ENCODE measurements around the gene ADGRG7. TPM values are rescaled to one million over a fixed set of nuclear protein-coding genes. Genes with fewer than 3 reads are reported as not detected.
A peak's percentile ranks its signal among the peaks of the same experiment; 100 is the strongest.

ADGRG7 gene
- total and polyA plus RNA-seq, 2 of the 13 experiments (the other 11 are each of a cell fraction or from before 2014, with no cell fraction given), result not detected

DNA sequence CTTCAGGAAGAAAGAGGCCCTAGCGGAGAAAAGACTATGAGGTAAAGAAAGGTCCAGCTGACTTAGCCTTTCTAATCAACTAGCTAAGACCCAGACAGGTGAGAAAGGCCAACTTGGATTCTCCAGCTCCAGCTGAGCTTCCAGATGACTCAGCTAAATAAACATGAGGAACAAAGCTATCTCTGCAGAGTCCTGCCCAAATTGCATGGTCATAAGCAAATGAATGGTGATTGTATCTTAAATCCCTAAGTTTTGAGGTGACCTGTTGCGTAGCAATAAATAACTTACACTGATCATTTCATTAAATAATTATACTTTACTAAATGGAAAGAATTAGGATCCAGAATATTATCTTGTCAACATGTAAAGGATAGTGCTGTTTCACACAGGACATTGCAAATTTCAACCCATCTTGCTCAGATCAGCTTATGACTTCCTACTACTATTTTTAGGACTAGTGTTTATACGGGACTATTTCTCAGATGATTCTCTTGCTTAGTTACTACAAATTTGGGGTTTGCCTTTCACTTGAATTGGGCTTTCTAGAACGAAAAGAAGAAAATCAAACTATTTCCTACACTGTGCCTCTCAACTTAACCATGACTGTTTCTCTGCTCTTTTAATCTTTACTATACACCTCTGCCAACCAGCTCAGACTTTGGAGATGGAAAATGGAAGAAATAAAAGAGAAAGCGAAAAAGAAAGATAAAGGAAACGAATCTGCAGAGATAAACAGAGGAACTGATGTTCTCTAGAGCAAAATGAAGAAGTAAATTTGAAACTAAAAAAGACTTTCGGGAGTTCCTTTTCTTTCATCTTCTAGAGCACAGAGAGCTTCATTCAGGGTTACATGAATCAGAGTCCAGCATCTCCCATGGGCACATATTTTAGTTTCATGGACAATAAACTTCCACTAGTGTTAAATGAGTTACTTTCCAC, 6.6 kb upstream of the ADGRG7 start:
- no peak overlapping the region for H2AFZ ChIP-seq (ENCODE audit: low read length)
- H4K20me1 ChIP-seq (ENCODE audit: insufficient read depth, low read length), result no peaks in the 10 kb centered on the region
- peaks cover 39% of the 10 kb centered on the region for H3K4me1 ChIP-seq (ENCODE audit: insufficient read depth, low read length)
- ChIA-PET POLR2A (interaction anchor here (0.9 to 2.0 kb wide), 3 partner anchors 11 to 342 kb away, joined by 3 to 6 read pairs (median 4); partner anchors contain the start of genes TBC1D23 and TFG), CTCF (ENCODE audit: low intra/inter-chr PET ratio, low total read pairs) (no interaction called here)
- no peaks in the 10 kb centered on the region for H3K27me3 ChIP-seq (ENCODE audit: control insufficient read depth in 1 of 2, insufficient read depth in 2 of 2, low read length in 2 of 2)
- intact Hi-C loops (cut with micrococcal nuclease; ENCODE audit: unreplicated experiment), result loop anchor here (1.0 kb wide), 2 partner anchors 33 to 107 kb away; partner anchors contain the start of gene TFG
- no peak overlapping the region for H3K27ac ChIP-seq (ENCODE audit: extremely low read length, insufficient read depth, low read length)
- DNase-seq (ENCODE audit: low spot score), result peak; percentile 73
- no peaks in the 10 kb centered on the region for H3K79me2 ChIP-seq (ENCODE audit: insufficient read depth, low read length)
- H3K4me2 ChIP-seq (ENCODE audit: low read depth, low read length), result peak overlapping the region; percentile 73
- H3K36me3 ChIP-seq (replicated peaks in 1 of 2; ENCODE audit: control insufficient read depth in 1 of 2, insufficient read depth in 2 of 2, low read length in 2 of 2), result no peaks in the 10 kb centered on the region
- H3K9ac ChIP-seq (ENCODE audit: insufficient read depth, low read depth, low read length), result 0 out of 2 replicates have a peak overlapping the region, but pooled peaks have one; percentile 0
- no TSS peak for BruUV-seq (replicated peaks)
- in situ Hi-C loops (cut with HindIII; ENCODE audit: extremely low pct_ligation_motif_present, low pct_unique_long_range_greater_than_20kb), result loop anchor here (25.0 kb wide), 1 partner anchor 110 kb away; the partner anchor contains the start of gene TFG
- H3K4me3 ChIP-seq (replicated peaks in 1 of 3; ENCODE audit: insufficient read depth in 1 of 3, low read depth in 2 of 3, low read length in 3 of 3), result peak overlapping the region in 2 of 3 experiments; percentile 17 to 32; a peak in 3 of 6 replicates
- peak; percentile 88 for FAIRE-seq
- ATAC-seq, result peak; percentile 90
- 8% methylated on average over 7 of the region's 7 CpGs for WGBS (ENCODE audit: low lambda C conversion rate)
- no peaks in the 10 kb centered on the region for H3K9me3 ChIP-seq (ENCODE audit: low read length)
- TF ChIP-seq NCOA2 (CRISPR knock-in tag; IDR thresholded peaks at IDR 0.05) (peak; percentile 30; the same call in 1 of the 2 replicates), DPF2 (CRISPR knock-in tag; IDR thresholded peaks at IDR 0.05; ENCODE audit: borderline replicate concordance, low read depth) (0 out of 2 replicates have a peak, but pooled peaks have one; percentile 49), FOXK1 (CRISPR knock-in tag; IDR thresholded peaks at IDR 0.05; ENCODE audit: borderline replicate concordance, low read depth) (peak; percentile 56; the same call in 1 of the 2 replicates), GATAD2A (CRISPR knock-in tag; IDR thresholded peaks at IDR 0.05) (peak; percentile 67), MBNL3 (CRISPR knock-in tag; conservative IDR thresholded peaks at IDR 0.05) (no peak), MIXL1 (CRISPR knock-in tag; IDR thresholded peaks at IDR 0.05) (peak; percentile 38; the same call in 1 of the 2 replicates), FOXA3 (CRISPR knock-in tag; IDR thresholded peaks at IDR 0.05) (peak; percentile 98), ATF3 (CRISPR knock-in tag; IDR thresholded peaks at IDR 0.05) (peak; percentile 96), JUN (CRISPR knock-in tag; IDR thresholded peaks at IDR 0.05) (peak; percentile 84; the same call in 1 of the 2 replicates), KMT2B (CRISPR knock-in tag; IDR thresholded peaks at IDR 0.05) (no peak), ARNT (IDR thresholded peaks at IDR 0.05) (no peak), LCORL (IDR thresholded peaks at IDR 0.05) (no peak), LCORL (CRISPR knock-in tag; IDR thresholded peaks at IDR 0.05) (peak; percentile 62), CSRNP1 (CRISPR knock-in tag; IDR thresholded peaks at IDR 0.05) (no peak), ARID4A (CRISPR knock-in tag; IDR thresholded peaks at IDR 0.05; ENCODE audit: borderline replicate concordance) (peak; percentile 28; the same call in 1 of the 2 replicates), SRY (CRISPR knock-in tag; IDR thresholded peaks at IDR 0.05) (no peak), SOX5 (CRISPR knock-in tag; IDR thresholded peaks at IDR 0.05; ENCODE audit: borderline replicate concordance) (peak; percentile 67; the same call in 1 of the 2 replicates)
